ENCODE data around the gene MYO1A. TPM values are rescaled to one million over a fixed set of nuclear protein-coding genes. Genes with fewer than 3 reads are reported as not detected.

The MYO1A gene
- polyA plus RNA-seq, 1 donor from 2014 or later: not detected

DNA sequence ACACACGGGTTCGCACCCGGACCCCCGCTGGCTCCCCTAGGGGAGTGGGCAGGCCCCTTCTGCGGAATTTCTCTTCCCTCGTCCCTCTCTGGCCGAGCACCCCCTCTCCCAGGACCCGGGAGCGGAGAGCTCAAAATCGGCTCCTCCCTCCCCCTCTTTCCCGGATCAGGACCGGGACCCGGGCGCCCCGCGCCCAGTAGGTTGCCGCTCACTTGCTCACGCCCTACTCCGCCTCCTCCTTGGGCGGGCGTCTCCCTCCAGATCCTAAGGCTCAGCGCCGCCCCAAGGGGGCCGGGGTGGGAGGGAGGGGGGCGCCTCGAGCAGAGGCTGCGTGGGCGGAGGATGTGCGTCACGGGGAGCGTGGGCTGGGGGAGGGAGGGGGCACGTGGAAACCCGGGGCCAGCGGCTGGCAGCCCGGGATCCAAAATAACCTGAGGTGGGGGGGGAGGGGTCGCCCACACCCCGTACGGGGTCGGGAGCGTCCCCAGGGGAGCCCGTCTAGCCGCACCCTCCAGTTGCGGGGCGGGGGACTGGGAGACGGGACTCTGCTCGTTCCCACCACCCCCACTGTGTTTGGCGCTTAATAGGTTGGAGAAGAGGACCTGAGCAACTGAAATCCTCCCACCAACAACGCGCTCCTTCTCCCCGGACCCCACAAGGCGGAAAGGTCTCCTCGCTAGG is 37.2 kb upstream of the MYO1A start:
- H4K20me1 ChIP-seq (ENCODE audit: insufficient read depth): no peaks in the 10 kb centered on the region
- H3K4me3 ChIP-seq (ENCODE audit: low read length): peak overlapping the region; percentile 91
- peak overlapping the region; percentile 52 for H3K27ac ChIP-seq (ENCODE audit: low read length)
- no peak overlapping the region for H2AFZ ChIP-seq (ENCODE audit: low read depth, low read length)
- peaks cover 17% of the 10 kb centered on the region for H3K79me2 ChIP-seq (replicated peaks; ENCODE audit: insufficient read depth, low read length)
- peaks cover 4% of the 10 kb centered on the region for H3F3A ChIP-seq (ENCODE audit: insufficient read depth, low read length, poor library complexity, severe bottlenecking)
- TF ChIP-seq TAF1 (IDR thresholded peaks at IDR 0.05; ENCODE audit: low read depth) (peak; percentile 0), POLR2AphosphoS5 (IDR thresholded peaks at IDR 0.05) (no peak), RAD21 (conservative IDR thresholded peaks at IDR 0.05) (no peak)
- peaks cover 12% of the 10 kb centered on the region for H3K27me3 ChIP-seq (ENCODE audit: insufficient read depth, low read depth, low read length)
- peak overlapping the region; percentile 62 for H3K9ac ChIP-seq (ENCODE audit: low read length)
- H3K9me2 ChIP-seq (ENCODE audit: insufficient read depth, low read length): no peaks in the 10 kb centered on the region
- H3K9me3 ChIP-seq (ENCODE audit: low read length): no peaks in the 10 kb centered on the region
- H3K4me2 ChIP-seq (ENCODE audit: low read length): peak overlapping the region; percentile 65
- H3K36me3 ChIP-seq (ENCODE audit: insufficient read depth, low read length): no peaks in the 10 kb centered on the region

DNA sequence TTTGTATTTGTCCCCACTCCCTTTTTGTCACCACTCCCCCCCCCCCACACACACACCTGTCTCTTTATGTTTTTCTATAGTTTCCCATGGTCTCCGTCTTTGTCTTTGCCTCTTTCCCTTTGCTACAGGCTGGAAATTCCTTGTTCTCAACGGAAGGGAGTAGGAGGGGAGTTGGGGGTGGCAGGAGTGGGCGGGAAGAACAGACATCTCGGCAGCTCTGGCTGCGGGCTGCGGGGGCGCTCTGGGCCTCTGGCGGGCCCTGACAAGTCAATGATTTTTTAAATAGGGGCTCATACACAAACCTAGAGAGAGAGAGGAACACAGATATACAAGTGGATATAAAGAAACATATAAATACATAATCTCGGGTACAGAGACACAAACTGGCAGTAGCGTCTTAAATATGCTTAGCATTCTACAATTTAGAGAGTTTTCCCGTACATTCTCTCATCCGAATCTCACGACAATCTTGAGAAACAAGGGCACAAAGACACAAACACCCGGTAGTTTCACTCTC is 36.6 kb upstream of the MYO1A start:
- Histone ChIP-seq H2AFZ (ENCODE audit: low read depth, low read length) (no peak overlapping the region), H3K79me2 (replicated peaks; ENCODE audit: insufficient read depth, low read length) (peaks cover 15% of the 10 kb centered on the region), H3K9ac (ENCODE audit: low read length) (peak overlapping the region; percentile 62), H4K20me1 (ENCODE audit: insufficient read depth) (no peaks in the 10 kb centered on the region), H3K36me3 (ENCODE audit: insufficient read depth, low read length) (no peaks in the 10 kb centered on the region), H3K4me3 (ENCODE audit: low read length) (peak overlapping the region; percentile 91), H3F3A (ENCODE audit: insufficient read depth, low read length, poor library complexity, severe bottlenecking) (peaks cover 4% of the 10 kb centered on the region), H3K9me3 (ENCODE audit: low read length) (no peaks in the 10 kb centered on the region), H3K27ac (ENCODE audit: low read length) (peak overlapping the region; percentile 52), H3K4me2 (ENCODE audit: low read length) (peak overlapping the region; percentile 65), H3K9me2 (ENCODE audit: insufficient read depth, low read length) (no peaks in the 10 kb centered on the region), H3K27me3 (ENCODE audit: insufficient read depth, low read depth, low read length) (peaks cover 12% of the 10 kb centered on the region)
- TF ChIP-seq SMC3 (conservative IDR thresholded peaks at IDR 0.05; ENCODE audit: poor library complexity): no peak
- TF ChIP-seq RAD21 (conservative IDR thresholded peaks at IDR 0.05): no peak
- TF ChIP-seq EP300 (conservative IDR thresholded peaks at IDR 0.05; ENCODE audit: poor library complexity, severe bottlenecking): no peak
- TF ChIP-seq MXI1 (conservative IDR thresholded peaks at IDR 0.05; ENCODE audit: poor library complexity, severe bottlenecking): no peak
- TF ChIP-seq TAF1 (IDR thresholded peaks at IDR 0.05; ENCODE audit: low read depth): peak; percentile 15
- TF ChIP-seq, protein P1, sequence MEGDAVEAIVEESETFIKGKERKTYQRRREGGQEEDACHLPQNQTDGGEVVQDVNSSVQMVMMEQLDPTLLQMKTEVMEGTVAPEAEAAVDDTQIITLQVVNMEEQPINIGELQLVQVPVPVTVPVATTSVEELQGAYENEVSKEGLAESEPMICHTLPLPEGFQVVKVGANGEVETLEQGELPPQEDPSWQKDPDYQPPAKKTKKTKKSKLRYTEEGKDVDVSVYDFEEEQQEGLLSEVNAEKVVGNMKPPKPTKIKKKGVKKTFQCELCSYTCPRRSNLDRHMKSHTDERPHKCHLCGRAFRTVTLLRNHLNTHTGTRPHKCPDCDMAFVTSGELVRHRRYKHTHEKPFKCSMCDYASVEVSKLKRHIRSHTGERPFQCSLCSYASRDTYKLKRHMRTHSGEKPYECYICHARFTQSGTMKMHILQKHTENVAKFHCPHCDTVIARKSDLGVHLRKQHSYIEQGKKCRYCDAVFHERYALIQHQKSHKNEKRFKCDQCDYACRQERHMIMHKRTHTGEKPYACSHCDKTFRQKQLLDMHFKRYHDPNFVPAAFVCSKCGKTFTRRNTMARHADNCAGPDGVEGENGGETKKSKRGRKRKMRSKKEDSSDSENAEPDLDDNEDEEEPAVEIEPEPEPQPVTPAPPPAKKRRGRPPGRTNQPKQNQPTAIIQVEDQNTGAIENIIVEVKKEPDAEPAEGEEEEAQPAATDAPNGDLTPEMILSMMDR (IDR thresholded peaks at IDR 0.05; ENCODE audit: poor library complexity, severe bottlenecking): peak; percentile 63
- TF ChIP-seq POLR2AphosphoS5 (IDR thresholded peaks at IDR 0.05): peak; percentile 14
- no peak for TF ChIP-seq EZH2 (IDR thresholded peaks at IDR 0.05; ENCODE audit: borderline replicate concordance, insufficient read depth, low read length, poor library complexity, severe bottlenecking)
- TF ChIP-seq, protein P2, sequence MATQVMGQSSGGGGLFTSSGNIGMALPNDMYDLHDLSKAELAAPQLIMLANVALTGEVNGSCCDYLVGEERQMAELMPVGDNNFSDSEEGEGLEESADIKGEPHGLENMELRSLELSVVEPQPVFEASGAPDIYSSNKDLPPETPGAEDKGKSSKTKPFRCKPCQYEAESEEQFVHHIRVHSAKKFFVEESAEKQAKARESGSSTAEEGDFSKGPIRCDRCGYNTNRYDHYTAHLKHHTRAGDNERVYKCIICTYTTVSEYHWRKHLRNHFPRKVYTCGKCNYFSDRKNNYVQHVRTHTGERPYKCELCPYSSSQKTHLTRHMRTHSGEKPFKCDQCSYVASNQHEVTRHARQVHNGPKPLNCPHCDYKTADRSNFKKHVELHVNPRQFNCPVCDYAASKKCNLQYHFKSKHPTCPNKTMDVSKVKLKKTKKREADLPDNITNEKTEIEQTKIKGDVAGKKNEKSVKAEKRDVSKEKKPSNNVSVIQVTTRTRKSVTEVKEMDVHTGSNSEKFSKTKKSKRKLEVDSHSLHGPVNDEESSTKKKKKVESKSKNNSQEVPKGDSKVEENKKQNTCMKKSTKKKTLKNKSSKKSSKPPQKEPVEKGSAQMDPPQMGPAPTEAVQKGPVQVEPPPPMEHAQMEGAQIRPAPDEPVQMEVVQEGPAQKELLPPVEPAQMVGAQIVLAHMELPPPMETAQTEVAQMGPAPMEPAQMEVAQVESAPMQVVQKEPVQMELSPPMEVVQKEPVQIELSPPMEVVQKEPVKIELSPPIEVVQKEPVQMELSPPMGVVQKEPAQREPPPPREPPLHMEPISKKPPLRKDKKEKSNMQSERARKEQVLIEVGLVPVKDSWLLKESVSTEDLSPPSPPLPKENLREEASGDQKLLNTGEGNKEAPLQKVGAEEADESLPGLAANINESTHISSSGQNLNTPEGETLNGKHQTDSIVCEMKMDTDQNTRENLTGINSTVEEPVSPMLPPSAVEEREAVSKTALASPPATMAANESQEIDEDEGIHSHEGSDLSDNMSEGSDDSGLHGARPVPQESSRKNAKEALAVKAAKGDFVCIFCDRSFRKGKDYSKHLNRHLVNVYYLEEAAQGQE (IDR thresholded peaks at IDR 0.05; ENCODE audit: borderline replicate concordance): peak; percentile 49
